Neutrophil (primary cell): ENCODE results near the gene ACADVL.

Experiments
- H3K27ac ChIP-seq: fragments of 200-600 bp; sonication (generic); 2 replicates; pipeline ENCODE4 v1.5.1; 2016; ENCODE audit warnings: mild to moderate bottlenecking, moderate library complexity
- H3K27me3 ChIP-seq: fragments of 200-600 bp; sonication (generic); 2 replicates; pipeline ENCODE4 v1.6.0; 2016; ENCODE audit warnings: mild to moderate bottlenecking
- H3K36me3 ChIP-seq: fragments of 200-600 bp; sonication (generic); 2 replicates; pipeline ENCODE4 v1.5.1; 2017
- H3K4me1 ChIP-seq, 2 experiments: fragments of 200-600 bp in 1 of 2; sonication (generic) in 1 of 2; 1 replicate in 1 of 2; 2 replicates in 1 of 2; pipeline versions ENCODE4 v1.5.1 to v1.6.1; 2013 to 2016; ENCODE audit warnings: low read depth in 1 of 2, low read length in 1 of 2, mild to moderate bottlenecking in 1 of 2, moderate library complexity in 1 of 2; ENCODE audit not compliant: control insufficient read depth in 1 of 2, insufficient read depth in 1 of 2
- H3K4me3 ChIP-seq, 2 experiments: fragments of 200-600 bp in 1 of 2; sonication (generic) in 1 of 2; 1 replicate in 1 of 2; 2 replicates in 1 of 2; pipeline ENCODE4 v1.5.1; 2013 to 2016; ENCODE audit warnings: low read depth in 1 of 2, low read length in 1 of 2, mild to moderate bottlenecking in 1 of 2, moderate library complexity in 1 of 2
- H3K9me3 ChIP-seq: fragments of 200-600 bp; sonication (generic); 2 replicates; pipeline ENCODE4 v1.5.1; 2016
- TF ChIP-seq, protein P1 (sequence below): fragments of 200-600 bp; sonication (generic); IDR thresholded peaks from 2 replicates; pipeline ENCODE4 v1.5.1; 2016; ENCODE audit warnings: antibody characterized with exemption

Gene ACADVL

DNA sequence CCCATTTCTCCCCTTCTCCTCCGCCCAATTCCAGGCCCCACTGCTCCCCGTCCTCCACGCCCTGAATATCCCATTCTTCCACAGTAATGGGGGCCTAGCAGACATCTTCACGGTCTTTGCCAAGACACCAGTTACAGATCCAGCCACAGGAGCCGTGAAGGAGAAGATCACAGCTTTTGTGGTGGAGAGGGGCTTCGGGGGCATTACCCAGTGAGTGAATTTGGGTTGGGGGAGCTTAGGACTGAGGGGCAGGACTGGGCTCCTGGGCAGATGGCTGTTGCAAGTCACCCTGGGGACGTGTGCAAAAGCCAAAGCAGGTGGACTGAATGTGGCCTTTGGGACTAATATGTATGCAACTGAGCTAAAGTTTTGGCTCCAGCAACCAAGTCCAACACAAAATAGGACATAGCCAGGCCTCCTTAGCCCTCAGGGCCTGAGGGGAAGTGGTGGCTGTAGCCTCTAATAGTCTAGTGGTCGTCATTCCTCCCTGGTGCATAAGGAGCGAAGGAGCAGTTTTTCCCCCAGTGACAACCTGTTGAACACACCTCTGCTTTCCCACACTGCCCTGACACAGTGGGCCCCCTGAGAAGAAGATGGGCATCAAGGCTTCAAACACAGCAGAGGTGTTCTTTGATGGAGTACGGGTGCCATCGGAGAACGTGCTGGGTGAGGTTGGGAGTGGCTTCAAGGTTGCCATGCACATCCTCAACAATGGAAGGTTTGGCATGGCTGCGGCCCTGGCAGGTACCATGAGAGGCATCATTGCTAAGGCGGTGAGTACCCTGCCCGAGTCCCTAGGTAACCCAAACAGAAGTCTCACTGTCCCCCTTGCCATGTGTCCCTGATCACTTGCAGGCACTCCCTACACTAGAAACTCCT lies 2.6 kb downstream of the ACADVL start:
- TF ChIP-seq, protein P1, sequence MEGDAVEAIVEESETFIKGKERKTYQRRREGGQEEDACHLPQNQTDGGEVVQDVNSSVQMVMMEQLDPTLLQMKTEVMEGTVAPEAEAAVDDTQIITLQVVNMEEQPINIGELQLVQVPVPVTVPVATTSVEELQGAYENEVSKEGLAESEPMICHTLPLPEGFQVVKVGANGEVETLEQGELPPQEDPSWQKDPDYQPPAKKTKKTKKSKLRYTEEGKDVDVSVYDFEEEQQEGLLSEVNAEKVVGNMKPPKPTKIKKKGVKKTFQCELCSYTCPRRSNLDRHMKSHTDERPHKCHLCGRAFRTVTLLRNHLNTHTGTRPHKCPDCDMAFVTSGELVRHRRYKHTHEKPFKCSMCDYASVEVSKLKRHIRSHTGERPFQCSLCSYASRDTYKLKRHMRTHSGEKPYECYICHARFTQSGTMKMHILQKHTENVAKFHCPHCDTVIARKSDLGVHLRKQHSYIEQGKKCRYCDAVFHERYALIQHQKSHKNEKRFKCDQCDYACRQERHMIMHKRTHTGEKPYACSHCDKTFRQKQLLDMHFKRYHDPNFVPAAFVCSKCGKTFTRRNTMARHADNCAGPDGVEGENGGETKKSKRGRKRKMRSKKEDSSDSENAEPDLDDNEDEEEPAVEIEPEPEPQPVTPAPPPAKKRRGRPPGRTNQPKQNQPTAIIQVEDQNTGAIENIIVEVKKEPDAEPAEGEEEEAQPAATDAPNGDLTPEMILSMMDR = no peak
- H3K9me3 ChIP-seq = no peaks in the 10 kb centered on the region
- H3K27ac ChIP-seq = no peak overlapping the region
- H3K4me3 ChIP-seq = no peak overlapping the region
- H3K36me3 ChIP-seq = peaks cover 54% of the 10 kb centered on the region
- H3K27me3 ChIP-seq = no peaks in the 10 kb centered on the region
- H3K4me1 ChIP-seq = peaks cover 30 to 32% of the 10 kb centered on the region in 2 experiments

GRCh38 chr17:7222972-7223292 lies 3.2 kb downstream of the ACADVL start:
- peaks cover 59% of the 10 kb centered on the region for H3K36me3 ChIP-seq
- H3K27ac ChIP-seq = no peak overlapping the region
- no peak overlapping the region for H3K4me3 ChIP-seq
- no peaks in the 10 kb centered on the region for H3K9me3 ChIP-seq
- peaks cover 25 to 26% of the 10 kb centered on the region in 2 experiments for H3K4me1 ChIP-seq
- no peaks in the 10 kb centered on the region for H3K27me3 ChIP-seq
- TF ChIP-seq, protein P1 = no peak

DNA sequence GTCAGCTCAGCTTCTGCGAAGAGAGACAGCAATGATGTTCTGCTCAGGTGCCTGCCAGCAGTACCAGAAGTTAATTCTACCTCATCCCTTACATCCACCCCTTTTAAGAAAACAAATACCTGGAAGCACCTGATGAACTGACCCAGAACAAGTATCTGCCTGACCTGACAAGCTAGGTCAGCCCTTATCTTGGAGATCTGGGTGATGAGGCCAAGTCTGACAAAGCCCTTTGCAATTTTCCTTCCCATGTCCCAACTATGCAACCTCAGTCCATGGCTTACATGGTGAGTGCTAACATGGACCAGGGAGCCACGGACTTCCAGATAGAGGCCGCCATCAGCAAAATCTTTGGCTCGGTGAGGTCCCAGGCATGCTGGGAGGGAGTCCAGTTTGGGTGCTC lies 3.6 kb downstream of the ACADVL start:
- H3K9me3 ChIP-seq = no peaks in the 10 kb centered on the region
- H3K36me3 ChIP-seq = peaks cover 59% of the 10 kb centered on the region
- peaks cover 20 to 22% of the 10 kb centered on the region in 2 experiments for H3K4me1 ChIP-seq
- no peak overlapping the region for H3K4me3 ChIP-seq
- TF ChIP-seq, protein P1 = no peak
- H3K27me3 ChIP-seq = no peaks in the 10 kb centered on the region
- no peak overlapping the region for H3K27ac ChIP-seq

GRCh38 chr17:7224110-7224509 lies 4.4 kb downstream of the ACADVL start:
- H3K4me1 ChIP-seq = peaks cover 17 to 19% of the 10 kb centered on the region in 2 experiments
- H3K27me3 ChIP-seq = no peaks in the 10 kb centered on the region
- TF ChIP-seq, protein P1 = no peak
- no peak overlapping the region for H3K4me3 ChIP-seq
- no peaks in the 10 kb centered on the region for H3K9me3 ChIP-seq
- peaks cover 59% of the 10 kb centered on the region for H3K36me3 ChIP-seq
- no peak overlapping the region for H3K27ac ChIP-seq

GRCh38 chr17:7224661-7225111 lies 4.9 kb downstream of the ACADVL start:
- Histone ChIP-seq H3K36me3 (peaks cover 64% of the 10 kb centered on the region), H3K4me1 (peaks cover 12 to 13% of the 10 kb centered on the region in 2 experiments), H3K9me3 (no peaks in the 10 kb centered on the region), H3K27ac (no peak overlapping the region), H3K27me3 (no peaks in the 10 kb centered on the region), H3K4me3 (no peak overlapping the region)
- TF ChIP-seq, protein P1 = no peak
